ENCODE results near the gene COBL.

DNA sequence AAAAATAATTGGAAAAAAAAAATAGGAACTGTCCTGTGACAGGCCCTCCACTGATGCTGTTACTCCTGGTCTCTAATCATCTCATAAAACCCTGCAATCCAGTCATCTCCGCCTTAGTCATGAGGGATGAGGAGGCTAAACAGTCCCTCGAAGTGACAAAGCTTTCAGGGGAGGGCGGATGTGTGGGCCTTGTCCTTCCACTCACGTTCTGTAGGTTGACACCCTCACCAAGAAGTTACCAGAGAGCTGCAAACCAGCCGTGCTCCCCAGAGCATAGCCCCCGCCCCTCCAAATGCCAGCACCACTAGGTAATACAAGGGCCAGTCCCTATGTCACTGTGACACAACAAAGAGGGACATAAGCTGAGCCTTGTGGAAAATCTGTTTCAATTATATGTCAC, 11.9 kb downstream of the COBL start:
- TF ChIP-seq, protein P1, sequence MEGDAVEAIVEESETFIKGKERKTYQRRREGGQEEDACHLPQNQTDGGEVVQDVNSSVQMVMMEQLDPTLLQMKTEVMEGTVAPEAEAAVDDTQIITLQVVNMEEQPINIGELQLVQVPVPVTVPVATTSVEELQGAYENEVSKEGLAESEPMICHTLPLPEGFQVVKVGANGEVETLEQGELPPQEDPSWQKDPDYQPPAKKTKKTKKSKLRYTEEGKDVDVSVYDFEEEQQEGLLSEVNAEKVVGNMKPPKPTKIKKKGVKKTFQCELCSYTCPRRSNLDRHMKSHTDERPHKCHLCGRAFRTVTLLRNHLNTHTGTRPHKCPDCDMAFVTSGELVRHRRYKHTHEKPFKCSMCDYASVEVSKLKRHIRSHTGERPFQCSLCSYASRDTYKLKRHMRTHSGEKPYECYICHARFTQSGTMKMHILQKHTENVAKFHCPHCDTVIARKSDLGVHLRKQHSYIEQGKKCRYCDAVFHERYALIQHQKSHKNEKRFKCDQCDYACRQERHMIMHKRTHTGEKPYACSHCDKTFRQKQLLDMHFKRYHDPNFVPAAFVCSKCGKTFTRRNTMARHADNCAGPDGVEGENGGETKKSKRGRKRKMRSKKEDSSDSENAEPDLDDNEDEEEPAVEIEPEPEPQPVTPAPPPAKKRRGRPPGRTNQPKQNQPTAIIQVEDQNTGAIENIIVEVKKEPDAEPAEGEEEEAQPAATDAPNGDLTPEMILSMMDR (IDR thresholded peaks at IDR 0.05; ENCODE audit: extremely low read depth in 1 of 2, insufficient read depth in 1 of 2, low read depth in 1 of 2, low read length in 2 of 2), result no peak
- TF ChIP-seq JUN (IDR thresholded peaks at IDR 0.05; ENCODE audit: borderline replicate concordance, insufficient read depth, insufficient read length, low read depth) (no peak), POLR2A (IDR thresholded peaks at IDR 0.05; ENCODE audit: low read depth, low read length) (no peak)
